ENCODE results near the gene SMIM7.

DNA sequence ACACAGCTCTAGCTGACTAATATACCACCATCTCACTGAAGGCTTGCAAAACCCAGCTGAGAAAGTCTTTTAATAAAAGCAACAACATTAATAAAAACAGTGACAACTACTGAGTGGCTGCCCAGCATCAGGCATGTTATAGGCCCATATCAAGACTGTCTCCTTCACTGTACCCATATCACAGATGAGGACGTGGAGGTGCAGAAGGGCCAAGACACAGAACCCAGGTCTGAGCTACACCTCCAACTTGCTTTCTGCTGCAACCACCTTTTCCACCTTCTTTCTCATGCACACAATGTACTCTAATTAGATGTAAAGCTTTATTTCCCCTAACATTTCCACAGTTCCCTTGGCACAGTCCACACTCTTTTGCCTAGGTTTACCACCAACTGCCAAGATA, 21.3 kb downstream of the SMIM7 start:
- TF ChIP-seq, protein P1, sequence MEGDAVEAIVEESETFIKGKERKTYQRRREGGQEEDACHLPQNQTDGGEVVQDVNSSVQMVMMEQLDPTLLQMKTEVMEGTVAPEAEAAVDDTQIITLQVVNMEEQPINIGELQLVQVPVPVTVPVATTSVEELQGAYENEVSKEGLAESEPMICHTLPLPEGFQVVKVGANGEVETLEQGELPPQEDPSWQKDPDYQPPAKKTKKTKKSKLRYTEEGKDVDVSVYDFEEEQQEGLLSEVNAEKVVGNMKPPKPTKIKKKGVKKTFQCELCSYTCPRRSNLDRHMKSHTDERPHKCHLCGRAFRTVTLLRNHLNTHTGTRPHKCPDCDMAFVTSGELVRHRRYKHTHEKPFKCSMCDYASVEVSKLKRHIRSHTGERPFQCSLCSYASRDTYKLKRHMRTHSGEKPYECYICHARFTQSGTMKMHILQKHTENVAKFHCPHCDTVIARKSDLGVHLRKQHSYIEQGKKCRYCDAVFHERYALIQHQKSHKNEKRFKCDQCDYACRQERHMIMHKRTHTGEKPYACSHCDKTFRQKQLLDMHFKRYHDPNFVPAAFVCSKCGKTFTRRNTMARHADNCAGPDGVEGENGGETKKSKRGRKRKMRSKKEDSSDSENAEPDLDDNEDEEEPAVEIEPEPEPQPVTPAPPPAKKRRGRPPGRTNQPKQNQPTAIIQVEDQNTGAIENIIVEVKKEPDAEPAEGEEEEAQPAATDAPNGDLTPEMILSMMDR (IDR thresholded peaks at IDR 0.05): no peak
- TF ChIP-seq POLR2AphosphoS5 (IDR thresholded peaks at IDR 0.05): no peak
